HG03025 (cell line): Measurements from ENCODE around the gene RGS6.
A peak's percentile ranks its signal among the peaks of the same experiment; 100 is the strongest.

ENCODE experiments used
- ATAC-seq: cut with Tn5 transposase; IDR thresholded peaks from one replicate; pipeline ENCODE4 v1.9.1; 2021; ENCODE audit warnings: mild to moderate bottlenecking, moderate library complexity; ENCODE audit not compliant: unreplicated experiment, low FRiP score

Gene RGS6

GRCh38 chr14:71942904-71943694 lies 10.9 kb downstream of the RGS6 start:
- ATAC-seq = no peak

GRCh38 chr14:71943695-71944018 lies 11.4 kb downstream of the RGS6 start:
- ATAC-seq = no peak

GRCh38 chr14:71947947-71948500 lies 15.8 kb downstream of the RGS6 start:
- ATAC-seq = no peak

DNA sequence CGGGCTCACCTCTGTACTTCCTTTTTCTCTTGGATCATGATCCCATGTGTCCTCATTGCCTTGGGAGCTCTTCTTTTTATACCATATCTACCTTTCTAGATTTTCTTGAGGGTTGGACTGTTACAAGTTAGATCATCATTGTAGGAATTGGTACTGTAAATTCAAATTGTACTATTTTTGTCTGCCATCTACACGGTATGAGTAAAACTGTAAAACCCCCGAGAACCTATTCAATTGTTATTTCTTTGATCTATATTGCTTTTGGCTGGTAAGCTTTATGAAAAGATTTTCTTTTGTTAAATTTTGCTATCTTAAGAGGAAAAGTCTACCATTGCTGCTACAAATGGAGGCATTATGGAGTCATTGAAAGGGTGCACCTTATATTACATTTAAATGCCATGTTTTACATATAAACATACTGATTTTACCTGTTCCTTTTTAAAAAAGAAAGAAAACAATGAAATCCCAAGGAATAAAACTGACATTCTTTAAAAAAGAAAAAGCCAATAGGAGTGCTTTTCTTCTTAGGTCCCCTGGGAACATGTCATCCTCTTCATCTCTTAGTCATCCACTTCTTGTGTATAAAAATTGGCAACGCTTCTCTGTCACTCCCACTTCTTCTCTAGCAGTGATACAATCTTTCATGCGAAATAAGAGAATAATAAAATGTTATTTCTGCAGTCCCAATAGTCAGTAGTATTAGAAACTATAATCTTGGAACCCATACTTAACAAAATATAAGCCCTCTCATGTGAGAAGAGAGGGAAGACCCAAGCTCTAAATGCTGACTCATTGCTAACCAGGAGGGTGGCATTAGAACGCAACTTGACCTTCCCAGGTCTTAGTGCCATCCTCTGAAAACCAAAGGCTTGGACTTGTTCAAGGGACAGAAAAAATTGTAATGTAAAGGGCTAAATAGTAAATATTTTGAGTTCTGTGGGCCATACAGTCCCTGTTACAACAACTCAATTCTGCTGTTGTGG lies 20.4 kb downstream of the RGS6 start:
- ATAC-seq = no peak

- ATAC-seq = peak; percentile 73
Observed at GRCh38 chr14:71956920-71957563, 24.8 kb downstream of the RGS6 start.

- ATAC-seq = no peak
Observed at GRCh38 chr14:71959055-71959454, 26.8 kb downstream of the RGS6 start.

GRCh38 chr14:71960494-71961353 lies 28.5 kb downstream of the RGS6 start:
- ATAC-seq = no peak

DNA sequence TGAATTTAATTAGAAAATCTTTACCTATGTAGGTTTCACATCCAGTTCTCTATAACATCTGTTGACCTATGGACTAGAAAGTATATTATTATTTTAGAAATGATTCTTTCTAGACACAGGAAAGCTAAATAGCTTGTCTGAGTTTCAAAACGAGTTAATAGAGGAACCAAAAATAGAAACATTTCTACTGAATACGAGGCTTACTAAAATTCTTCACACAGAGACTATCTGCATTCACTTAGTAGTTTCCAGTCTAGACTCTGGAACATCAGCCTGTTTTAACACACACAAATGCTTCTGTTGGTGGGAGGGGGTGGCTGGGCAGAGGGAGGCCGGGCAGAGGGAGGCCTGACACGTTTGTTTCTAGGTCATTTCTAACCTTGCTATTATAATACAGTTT lies 29.7 kb downstream of the RGS6 start:
- ATAC-seq = no peak

GRCh38 chr14:71964716-71965115 lies 32.5 kb downstream of the RGS6 start:
- no peak for ATAC-seq

GRCh38 chr14:71966528-71966927 lies 34.3 kb downstream of the RGS6 start:
- ATAC-seq = no peak

DNA sequence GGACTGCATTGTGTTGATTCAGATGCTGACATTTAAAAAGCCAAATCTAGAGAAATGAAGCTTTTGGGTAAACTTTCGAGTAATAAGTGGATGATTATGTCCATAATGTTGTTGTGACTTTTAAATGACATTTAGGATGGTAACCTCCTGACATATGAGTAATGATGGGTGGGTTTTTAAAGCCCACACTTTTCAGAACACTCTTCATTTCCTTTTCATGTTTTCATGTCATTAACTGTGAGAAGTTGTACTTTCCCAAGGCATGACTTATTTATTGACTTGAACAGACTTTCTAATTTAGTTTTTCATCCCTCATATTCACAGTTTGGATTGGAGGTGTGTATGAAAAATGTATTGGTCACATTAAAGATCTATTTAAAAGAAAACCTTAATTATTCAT lies 35.5 kb downstream of the RGS6 start:
- ATAC-seq = no peak

GRCh38 chr14:71970272-71970671 lies 38.0 kb downstream of the RGS6 start:
- ATAC-seq = no peak

- no peak for ATAC-seq
Observed at GRCh38 chr14:71985538-71986189, 53.4 kb downstream of the RGS6 start.

DNA sequence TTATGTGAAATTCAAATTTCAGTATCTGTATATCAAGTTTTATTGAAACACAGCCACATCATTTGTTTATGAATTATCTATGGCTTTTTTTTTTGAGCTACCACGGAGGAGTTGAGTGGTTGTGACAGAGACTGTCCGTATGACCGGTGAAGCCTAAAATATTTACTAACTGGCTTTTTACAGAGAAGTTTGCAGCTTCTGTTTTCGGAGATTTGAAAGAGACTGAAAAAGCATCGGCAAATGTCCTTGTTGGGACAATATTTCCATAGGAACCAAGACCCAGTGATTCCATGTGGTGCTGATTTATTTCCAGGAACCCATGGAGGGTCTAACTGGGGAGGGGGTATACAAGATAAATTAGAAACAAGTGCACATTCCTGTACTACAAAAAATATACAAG lies 56.2 kb downstream of the RGS6 start:
- ATAC-seq = no peak

DNA sequence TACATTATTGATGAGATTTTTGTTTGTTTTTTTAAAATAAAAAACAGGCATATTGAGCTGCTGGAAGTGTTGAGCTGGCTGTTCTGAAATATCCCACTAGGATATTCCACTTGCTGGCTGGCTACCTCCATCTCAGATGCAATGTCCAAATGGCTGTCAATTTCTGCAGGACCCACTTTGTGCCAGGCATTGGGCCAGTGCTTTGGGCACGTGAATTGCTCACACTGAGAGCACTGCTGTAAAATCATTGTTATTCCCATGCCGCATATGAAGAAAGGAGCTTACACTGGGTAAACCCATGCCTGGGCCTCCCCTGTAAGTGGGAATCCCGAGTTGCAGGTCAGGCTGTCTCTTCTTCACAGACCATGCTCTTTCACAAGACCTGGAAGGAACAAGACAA lies 56.7 kb downstream of the RGS6 start:
- ATAC-seq = no peak

GRCh38 chr14:71994416-71994815 lies 62.2 kb downstream of the RGS6 start:
- ATAC-seq = no peak

DNA sequence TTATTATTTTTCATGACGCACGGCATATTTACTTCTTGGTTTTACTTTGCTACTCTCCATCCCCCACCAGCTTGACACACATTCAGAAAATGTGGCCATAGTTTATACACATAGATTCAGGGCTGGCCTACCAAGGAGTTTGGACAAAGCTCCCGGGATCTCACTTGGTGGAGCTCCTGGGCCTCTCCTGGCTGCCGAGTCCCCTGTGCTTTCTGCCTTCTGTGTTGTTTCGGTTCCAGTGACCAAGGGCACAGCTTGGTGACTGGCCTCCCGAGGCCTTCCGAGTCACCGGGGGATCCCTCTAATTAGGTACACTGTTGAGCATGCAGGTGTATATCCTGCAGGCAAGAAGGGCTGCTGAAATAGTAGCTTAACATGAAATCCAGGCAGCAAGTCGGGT lies 63.5 kb downstream of the RGS6 start:
- ATAC-seq = no peak

DNA sequence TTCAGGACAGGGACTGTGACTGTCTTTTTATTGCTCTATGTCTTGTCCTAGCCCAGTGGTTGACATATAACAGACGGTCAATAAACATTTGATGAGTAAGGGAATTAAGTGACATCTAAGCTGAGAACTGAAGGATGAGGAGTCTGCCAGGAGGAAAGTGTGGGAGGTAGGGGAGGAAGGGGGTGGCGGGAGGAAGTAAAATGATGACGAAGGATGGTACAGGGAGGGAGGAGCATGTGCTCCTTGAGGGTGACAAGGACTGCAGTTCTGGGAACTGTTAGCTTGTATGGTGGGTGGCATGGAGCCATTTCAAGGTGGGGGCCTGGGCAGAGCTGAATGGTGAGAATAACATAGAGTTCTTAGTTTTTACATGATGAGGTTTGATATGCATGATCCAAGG lies 64.4 kb downstream of the RGS6 start:
- no peak for ATAC-seq

GRCh38 chr14:72000907-72001306 lies 68.7 kb downstream of the RGS6 start:
- no peak for ATAC-seq
